IMR-90 (cell line): ENCODE data around the gene RBBP8NL. TPM values are rescaled to one million over a fixed set of nuclear protein-coding genes. Genes with fewer than 3 reads are reported as not detected.

ENCODE experiments used
- ATAC-seq: fragments of 200-7000 bp; cut with Tn5 transposase; 2 replicates; pipeline ENCODE4 v1.9.1; 2020; ENCODE audit warnings: low read depth, mild to moderate bottlenecking, moderate library complexity
- BruUV-seq: library from RNA; stranded (reverse); fragments of 400-500 nt; replicated peaks from 2 replicates; lab custom pipeline; 2021; lab: Mats Ljungman, UMichigan
- CTCF ChIA-PET: fragments of 300-600 bp; formaldehyde crosslinking; extraction: SDS; loops from one replicate; lab custom pipeline; 2021; ENCODE audit warnings: antibody characterized with exemption; lab: Yijun Ruan, JAX
- POLR2A ChIA-PET: fragments of 300-600 bp; sonication (Branson Sonifier 250); formaldehyde crosslinking; loops from one replicate; lab custom pipeline; 2022; ENCODE audit warnings: antibody characterized with exemption; ENCODE audit not compliant: unreplicated experiment; lab: Charles Lee
- DNase-seq: peaks from one replicate; pipeline ENCODE4 v3.0.0; 2013
- H2AFZ ChIP-seq: replicated peaks from 2 replicates; pipeline ENCODE3; 2013; ENCODE audit warnings: low read length, mild to moderate bottlenecking; ENCODE audit not compliant: poor library complexity
- H2AK5ac ChIP-seq: 2 replicates; pipeline ENCODE4 v1.6.1; 2013; ENCODE audit warnings: low read depth, low read length, inconsistent platforms
- H2AK9ac ChIP-seq: replicated peaks from 2 replicates; pipeline ENCODE3; 2013; ENCODE audit warnings: mild to moderate bottlenecking, low read depth, low read length, moderate library complexity; ENCODE audit not compliant: poor library complexity
- H2BK120ac ChIP-seq: 2 replicates; pipeline ENCODE4 v1.6.1; 2013; ENCODE audit warnings: low read depth, low read length, inconsistent platforms
- H2BK15ac ChIP-seq: 3 replicates; pipeline ENCODE4 v1.6.1; 2013; ENCODE audit warnings: low read depth, low read length, inconsistent platforms
- H2BK20ac ChIP-seq: 2 replicates; pipeline ENCODE4 v1.6.1; 2013; ENCODE audit warnings: low read depth, mild to moderate bottlenecking, inconsistent platforms, low read length, moderate library complexity
- H2BK5ac ChIP-seq: 2 replicates; pipeline ENCODE4 v1.6.1; 2013; ENCODE audit warnings: mild to moderate bottlenecking, low read depth, low read length, inconsistent platforms; ENCODE audit not compliant: poor library complexity, severe bottlenecking
- H3K14ac ChIP-seq: replicated peaks from 2 replicates; pipeline ENCODE4 v1.6.1; 2013; ENCODE audit warnings: low read depth, low read length, inconsistent platforms
- H3K18ac ChIP-seq: 2 replicates; pipeline ENCODE4 v1.6.1; 2013; ENCODE audit warnings: low read depth, low read length, control low read depth
- H3K23ac ChIP-seq: 2 replicates; pipeline ENCODE4 v1.6.1; 2013; ENCODE audit warnings: low read depth, low read length, inconsistent platforms
- H3K27ac ChIP-seq: 2 replicates; pipeline ENCODE4 v1.5.1; 2013; ENCODE audit warnings: mild to moderate bottlenecking, control low read depth, low read length; ENCODE audit not compliant: insufficient read depth
- H3K27me3 ChIP-seq: 2 replicates; pipeline ENCODE4 v1.6.1; 2013; ENCODE audit warnings: low read length; ENCODE audit not compliant: control insufficient read depth, insufficient read depth
- H3K36me3 ChIP-seq: 2 replicates; pipeline ENCODE4 v1.6.1; 2013; ENCODE audit warnings: low read length, mixed read lengths; ENCODE audit not compliant: control insufficient read depth, insufficient read depth
- H3K4ac ChIP-seq: 2 replicates; pipeline ENCODE4 v1.6.1; 2013; ENCODE audit warnings: low read depth, low read length, inconsistent platforms
- H3K4me1 ChIP-seq: 2 replicates; pipeline ENCODE4 v1.6.1; 2013; ENCODE audit warnings: low read length, mixed read lengths; ENCODE audit not compliant: control insufficient read depth, insufficient read depth
- H3K4me2 ChIP-seq: 2 replicates; pipeline ENCODE4 v1.6.1; 2013; ENCODE audit warnings: low read depth, mild to moderate bottlenecking, control low read depth, low read length, moderate library complexity
- H3K4me3 ChIP-seq: 2 replicates; pipeline ENCODE4 v1.5.1; 2013; ENCODE audit warnings: low read depth, mild to moderate bottlenecking, control low read depth, low read length, moderate library complexity; ENCODE audit not compliant: insufficient read depth
- H3K56ac ChIP-seq: 2 replicates; pipeline ENCODE4 v1.6.1; 2013; ENCODE audit warnings: low read length, inconsistent platforms; ENCODE audit not compliant: insufficient read depth; ENCODE audit errors: extremely low read depth
- H3K79me1 ChIP-seq, 2 experiments: 2 replicates each; pipeline ENCODE4 v1.6.1; 2013; ENCODE audit warnings: low read length in 2 of 2, inconsistent platforms in 1 of 2, low read depth in 1 of 2
- H3K9ac ChIP-seq: 2 replicates; pipeline ENCODE4 v1.6.1; 2013; ENCODE audit warnings: low read depth, low read length, control low read depth
- H3K9me1 ChIP-seq: 2 replicates; pipeline ENCODE4 v1.6.1; 2013; ENCODE audit warnings: low read length, inconsistent platforms; ENCODE audit not compliant: insufficient read depth
- H3K9me3 ChIP-seq: 2 replicates; pipeline ENCODE4 v1.6.1; 2013; ENCODE audit warnings: low read length; ENCODE audit not compliant: control insufficient read depth, insufficient read depth
- H4K20me1 ChIP-seq: 2 replicates; pipeline ENCODE4 v1.6.1; 2013; ENCODE audit warnings: low read length, inconsistent platforms; ENCODE audit not compliant: insufficient read depth
- H4K5ac ChIP-seq: 2 replicates; pipeline ENCODE4 v1.6.1; 2013; ENCODE audit warnings: mild to moderate bottlenecking, low read depth, low read length, control low read depth
- H4K8ac ChIP-seq, 2 experiments: 2 replicates each; pipeline ENCODE4 v1.6.1; 2013; ENCODE audit warnings: low read depth in 2 of 2, low read length in 2 of 2, control low read depth in 1 of 2, inconsistent platforms in 1 of 2
- H4K91ac ChIP-seq: 2 replicates; pipeline ENCODE4 v1.6.1; 2013; ENCODE audit warnings: low read depth, low read length, inconsistent platforms; ENCODE audit not compliant: insufficient read depth
- BHLHE40 ChIP-seq: fragments of 150-350 bp; IDR thresholded peaks from 2 replicates; pipeline ENCODE4 v1.6.1; 2016; ENCODE audit warnings: mild to moderate bottlenecking, low read depth, low read length
- CEBPB ChIP-seq: IDR thresholded peaks from 2 replicates; pipeline ENCODE4 v1.6.1; 2012; ENCODE audit warnings: low read depth, low read length, improper control_type of control experiment
- CHD1 ChIP-seq: IDR thresholded peaks from 2 replicates; pipeline ENCODE4 v1.6.1; 2012; ENCODE audit warnings: low read depth, low read length, improper control_type of control experiment
- FOS ChIP-seq: fragments of 150-350 bp; IDR thresholded peaks from 2 replicates; pipeline ENCODE4 v1.6.1; 2016; ENCODE audit warnings: low read depth, low read length
- MAFK ChIP-seq: IDR thresholded peaks from 2 replicates; pipeline ENCODE4 v1.6.1; 2012; ENCODE audit warnings: low read depth, low read length, improper control_type of control experiment
- MAZ ChIP-seq: IDR thresholded peaks from 2 replicates; pipeline ENCODE4 v1.6.1; 2012; ENCODE audit warnings: low read depth, mild to moderate bottlenecking, low read length, improper control_type of control experiment, moderate library complexity, borderline replicate concordance
- MXI1 ChIP-seq: IDR thresholded peaks from 2 replicates; pipeline ENCODE4 v1.6.1; 2012; ENCODE audit warnings: low read depth, mild to moderate bottlenecking, low read length, moderate library complexity, borderline replicate concordance
- NFE2L2 ChIP-seq: fragments of 150-350 bp; IDR thresholded peaks from 2 replicates; pipeline ENCODE4 v1.6.1; 2016; ENCODE audit warnings: low read depth, mild to moderate bottlenecking, low read length
- POLR2A ChIP-seq: IDR thresholded peaks from 2 replicates; pipeline ENCODE4 v1.6.1; 2012; ENCODE audit warnings: mild to moderate bottlenecking, low read depth, low read length
- RAD21 ChIP-seq: IDR thresholded peaks from 2 replicates; pipeline ENCODE4 v1.6.1; 2012; ENCODE audit warnings: low read length, improper control_type of control experiment
- RCOR1 ChIP-seq: IDR thresholded peaks from 2 replicates; pipeline ENCODE4 v1.6.1; 2012; ENCODE audit warnings: mild to moderate bottlenecking, low read length, improper control_type of control experiment; ENCODE audit not compliant: insufficient replicate concordance
- RFX5 ChIP-seq: IDR thresholded peaks from 2 replicates; pipeline ENCODE4 v1.8.0; 2012; ENCODE audit warnings: low read depth, mild to moderate bottlenecking, low read length, moderate library complexity
- SMC3 ChIP-seq: fragments of 150-350 bp; IDR thresholded peaks from 2 replicates; pipeline ENCODE4 v1.6.1; 2016; ENCODE audit warnings: low read depth, mild to moderate bottlenecking, antibody characterized with exemption, low read length, moderate library complexity
- WGBS, 2 experiments: methylation state at CpG; one replicate each; pipeline versions ENCODE4 v1.1.5 to v1.1.7; 2013; ENCODE audit warnings: missing lambda C conversion rate in 2 of 2; ENCODE audit not compliant: insufficient read length in 1 of 2; ENCODE audit errors: extremely low coverage in 2 of 2; 5-methylcytosine and 5-hydroxymethylcytosine counted together
- dilution Hi-C: fragments of 300-500 bp; cut with HindIII; formaldehyde crosslinking; loops from one replicate; pipeline ENCODE4 v1.14.3; 2018; ENCODE audit warnings: low sequenced_read_pairs; ENCODE audit not compliant: unreplicated experiment
- in situ Hi-C: fragments of 300-500 bp; cut with MboI; formaldehyde crosslinking; loops from 3 replicates; pipeline ENCODE4 v1.14.3; 2019; ENCODE audit warnings: low sequenced_read_pairs, inconsistent platforms, mixed read lengths
- intact Hi-C: fragments of 100-400 bp; cut with micrococcal nuclease; formaldehyde crosslinking; loops from 2 replicates; pipeline ENCODE4 v1.10.0; 2022
- polyA plus RNA-seq, 3 experiments: library from polyadenylated mRNA; depleted of rRNA; stranded (reverse); fragments of >200 nt; gene quantifications; 2 replicates each; pipeline ENCODE4 v1.2.3, GENCODE V29; 2012; ENCODE audit warnings: low replicate concordance in 1 of 3
- total RNA-seq: library from RNA; depleted of rRNA; stranded (reverse); fragments of >200 nt; gene quantifications from 2 replicates; pipeline ENCODE4 v1.2.3, GENCODE V29; 2012
- TF ChIP-seq, protein P1 (sequence below): fragments of 150-350 bp; IDR thresholded peaks from 2 replicates; pipeline ENCODE4 v1.6.1; 2016; ENCODE audit warnings: low read depth, mild to moderate bottlenecking, low read length, moderate library complexity, borderline replicate concordance
- TF ChIP-seq, protein P2 (sequence below): fragments of 150-350 bp; IDR thresholded peaks from 2 replicates; pipeline ENCODE4 v1.6.1; 2017; ENCODE audit warnings: mild to moderate bottlenecking, antibody characterized with exemption, low read length, low read depth

RBBP8NL gene
- total and polyA plus RNA-seq, 2 of the 4 experiments (the other 2 are of a cell fraction) = not detected

DNA sequence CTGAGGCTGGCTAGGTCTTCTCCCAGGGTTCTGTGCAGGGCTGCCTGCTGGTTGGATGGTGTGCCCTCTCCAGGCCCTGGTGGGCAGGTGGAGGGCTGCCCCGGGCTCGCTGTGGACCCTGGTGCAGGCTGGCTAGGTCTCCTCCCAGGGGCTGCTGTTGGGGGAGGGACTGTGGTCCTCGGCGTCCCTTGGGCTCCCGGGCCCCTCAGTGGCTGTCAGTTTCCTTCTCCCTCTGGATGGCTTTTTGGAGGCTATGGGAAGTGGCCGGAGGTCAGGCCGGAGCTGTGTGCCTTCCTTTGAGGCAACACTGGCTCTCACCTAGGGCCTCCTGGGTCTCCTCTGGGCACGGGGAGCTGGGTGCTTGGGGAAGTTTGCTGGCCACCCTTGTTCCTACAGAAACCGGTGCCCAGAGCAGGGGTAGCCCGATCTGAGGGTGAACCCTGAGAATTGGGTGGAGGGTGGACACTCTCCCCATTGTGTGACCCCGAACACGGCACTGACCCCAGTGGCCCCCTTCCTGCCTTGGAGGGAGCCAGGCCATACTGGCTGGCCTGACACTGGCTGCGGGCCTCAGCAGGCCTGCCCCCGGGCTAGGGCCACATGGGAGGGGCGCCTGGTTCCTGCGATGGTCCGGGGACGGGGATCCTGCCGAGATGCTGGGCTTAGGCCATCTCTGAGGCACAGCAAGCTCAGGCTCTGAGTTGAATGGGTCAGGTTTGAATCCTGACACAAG, 16.4 kb downstream of the RBBP8NL start:
- no peak overlapping the region for H4K8ac ChIP-seq
- no peak overlapping the region for H2BK120ac ChIP-seq
- in situ Hi-C loops = no loop called here
- H3K4ac ChIP-seq = no peak overlapping the region
- H3K79me1 ChIP-seq = peaks cover 4 to 7% of the 10 kb centered on the region in 2 experiments; a peak in 1 of 4 replicates
- no peak overlapping the region for H3K4me2 ChIP-seq
- H2AK9ac ChIP-seq = no peak overlapping the region
- no peaks in the 10 kb centered on the region; the same call in 1 of the 2 replicates for H4K20me1 ChIP-seq
- H3K9ac ChIP-seq = no peak overlapping the region
- no peak for DNase-seq
- H3K56ac ChIP-seq = no peak overlapping the region
- 76% methylated on average over 7 of the region's 19 CpGs; no CpG with 5 or more reads in 1 of the 2 experiments for WGBS, 2 experiments
- H3K4me3 ChIP-seq = no peak overlapping the region
- ChIA-PET POLR2A (interaction anchor here (0.6 kb wide), 1 partner anchor 25 kb away, joined by 4 read pairs; no protein-coding TSS in a partner anchor), CTCF (no interaction called here)
- H3K18ac ChIP-seq = no peak overlapping the region
- no peaks in the 10 kb centered on the region for H3K36me3 ChIP-seq
- H3K9me3 ChIP-seq = no peaks in the 10 kb centered on the region
- no peaks in the 10 kb centered on the region for H3K9me1 ChIP-seq
- H3K23ac ChIP-seq = no peak overlapping the region
- no peak overlapping the region for H2AFZ ChIP-seq
- H3K27me3 ChIP-seq = peaks cover 10% of the 10 kb centered on the region; the same call in 1 of the 2 replicates
- H4K91ac ChIP-seq = no peak overlapping the region
- peaks cover 6% of the 10 kb centered on the region; the same call in 1 of the 2 replicates for H3K4me1 ChIP-seq
- intact Hi-C loops = loop anchor here (1.0 kb wide), 2 partner anchors 85 to 206 kb away; no protein-coding TSS in a partner anchor
- H4K5ac ChIP-seq = no peak overlapping the region
- ATAC-seq = no peak
- dilution Hi-C loops = no loop called here
- H2AK5ac ChIP-seq = no peak overlapping the region
- no peak overlapping the region for H2BK5ac ChIP-seq
- H2BK20ac ChIP-seq = no peak overlapping the region
- BruUV-seq = no TSS peak
- H2BK15ac ChIP-seq = no peak overlapping the region
- no peak overlapping the region for H3K27ac ChIP-seq
- no peak overlapping the region for H3K14ac ChIP-seq
- TF ChIP-seq SMC3 (no peak), RCOR1 (no peak), CHD1 (no peak), CEBPB (no peak), MAZ (no peak), BHLHE40 (no peak), MAFK (no peak), RAD21 (no peak), NFE2L2 (no peak), FOS (no peak), RFX5 (no peak), MXI1 (no peak), POLR2A (no peak)
- TF ChIP-seq, protein P1, sequence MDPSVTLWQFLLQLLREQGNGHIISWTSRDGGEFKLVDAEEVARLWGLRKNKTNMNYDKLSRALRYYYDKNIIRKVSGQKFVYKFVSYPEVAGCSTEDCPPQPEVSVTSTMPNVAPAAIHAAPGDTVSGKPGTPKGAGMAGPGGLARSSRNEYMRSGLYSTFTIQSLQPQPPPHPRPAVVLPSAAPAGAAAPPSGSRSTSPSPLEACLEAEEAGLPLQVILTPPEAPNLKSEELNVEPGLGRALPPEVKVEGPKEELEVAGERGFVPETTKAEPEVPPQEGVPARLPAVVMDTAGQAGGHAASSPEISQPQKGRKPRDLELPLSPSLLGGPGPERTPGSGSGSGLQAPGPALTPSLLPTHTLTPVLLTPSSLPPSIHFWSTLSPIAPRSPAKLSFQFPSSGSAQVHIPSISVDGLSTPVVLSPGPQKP = no peak
- TF ChIP-seq, protein P2, sequence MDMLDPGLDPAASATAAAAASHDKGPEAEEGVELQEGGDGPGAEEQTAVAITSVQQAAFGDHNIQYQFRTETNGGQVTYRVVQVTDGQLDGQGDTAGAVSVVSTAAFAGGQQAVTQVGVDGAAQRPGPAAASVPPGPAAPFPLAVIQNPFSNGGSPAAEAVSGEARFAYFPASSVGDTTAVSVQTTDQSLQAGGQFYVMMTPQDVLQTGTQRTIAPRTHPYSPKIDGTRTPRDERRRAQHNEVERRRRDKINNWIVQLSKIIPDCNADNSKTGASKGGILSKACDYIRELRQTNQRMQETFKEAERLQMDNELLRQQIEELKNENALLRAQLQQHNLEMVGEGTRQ = no peak
